Bronchial epithelial cell (primary cell): Measurements from ENCODE around the gene NRN1L. TPM values are rescaled to one million over a fixed set of nuclear protein-coding genes. Genes with fewer than 3 reads are reported as not detected.
"Not testable (repeated sequence)": the region's sequence is repeated elsewhere in the genome, so short reads cannot be mapped to it uniquely, and the experiment has no call there.

ENCODE experiments used
- DNase-seq: peaks from one replicate; pipeline ENCODE4 v3.0.0-alpha.2; 2010; ENCODE audit warnings: low read depth
- FAIRE-seq: peaks from 2 replicates; lab custom pipeline; 2011; peaks lifted over from hg19 to GRCh38; lab: Jason Lieb, UNC
- H3K27me3 ChIP-seq: 2 replicates; pipeline ENCODE4 v1.5.1; 2011; ENCODE audit warnings: low read length; ENCODE audit not compliant: control insufficient read depth, insufficient read depth
- H3K36me3 ChIP-seq: 2 replicates; pipeline ENCODE4 v1.5.1; 2011; ENCODE audit warnings: low read length; ENCODE audit not compliant: control insufficient read depth, insufficient read depth
- H3K4me3 ChIP-seq: 2 replicates; pipeline ENCODE4 v1.5.1; 2011; ENCODE audit warnings: mild to moderate bottlenecking, low read depth, low read length, control low read depth
- total RNA-seq: library from RNA; depleted of rRNA; stranded (reverse); fragments of >200 nt; gene quantifications from 2 replicates; pipeline ENCODE4 v1.2.1, GENCODE V29; 2014
- TF ChIP-seq, protein P1 (sequence below): IDR thresholded peaks from 2 replicates; pipeline ENCODE4 v1.5.1; 2011; ENCODE audit warnings: mild to moderate bottlenecking, moderate library complexity, low read length, control low read depth, inconsistent platforms; ENCODE audit not compliant: insufficient read depth, severe bottlenecking

NRN1L gene
- total RNA-seq = not detected in 2 replicates

DNA sequence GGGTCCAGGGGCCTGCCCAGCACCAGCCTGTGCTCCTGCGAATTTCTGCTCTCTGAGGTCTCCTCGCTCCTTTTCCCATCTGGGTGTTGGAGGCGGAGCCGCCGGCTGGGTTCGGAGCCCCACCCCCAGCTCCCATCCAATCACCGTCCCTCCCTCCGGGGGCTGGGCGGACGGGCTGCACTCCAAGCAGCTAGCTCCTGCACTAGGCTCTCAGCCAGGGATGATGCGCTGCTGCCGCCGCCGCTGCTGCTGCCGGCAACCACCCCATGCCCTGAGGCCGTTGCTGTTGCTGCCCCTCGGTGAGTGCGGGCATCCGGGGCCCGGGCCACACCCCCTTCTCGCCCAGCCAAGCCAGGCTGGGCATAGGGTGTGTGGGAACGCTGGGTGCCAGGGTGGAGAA is at the start of gene NRN1L:
Gene NRN1L (plus strand): TSS at position 202 of the 400 bp plus-strand sequence. CDS start 19 bp downstream, at position 221.
- Histone ChIP-seq H3K36me3 (peaks cover 34% of the 10 kb centered on the region), H3K27me3 (no peaks in the 10 kb centered on the region), H3K4me3 (no peak within 1 kb of the TSS)
- DNase-seq (peak; percentile 66), FAIRE-seq (no peak)
- TF ChIP-seq, protein P1, sequence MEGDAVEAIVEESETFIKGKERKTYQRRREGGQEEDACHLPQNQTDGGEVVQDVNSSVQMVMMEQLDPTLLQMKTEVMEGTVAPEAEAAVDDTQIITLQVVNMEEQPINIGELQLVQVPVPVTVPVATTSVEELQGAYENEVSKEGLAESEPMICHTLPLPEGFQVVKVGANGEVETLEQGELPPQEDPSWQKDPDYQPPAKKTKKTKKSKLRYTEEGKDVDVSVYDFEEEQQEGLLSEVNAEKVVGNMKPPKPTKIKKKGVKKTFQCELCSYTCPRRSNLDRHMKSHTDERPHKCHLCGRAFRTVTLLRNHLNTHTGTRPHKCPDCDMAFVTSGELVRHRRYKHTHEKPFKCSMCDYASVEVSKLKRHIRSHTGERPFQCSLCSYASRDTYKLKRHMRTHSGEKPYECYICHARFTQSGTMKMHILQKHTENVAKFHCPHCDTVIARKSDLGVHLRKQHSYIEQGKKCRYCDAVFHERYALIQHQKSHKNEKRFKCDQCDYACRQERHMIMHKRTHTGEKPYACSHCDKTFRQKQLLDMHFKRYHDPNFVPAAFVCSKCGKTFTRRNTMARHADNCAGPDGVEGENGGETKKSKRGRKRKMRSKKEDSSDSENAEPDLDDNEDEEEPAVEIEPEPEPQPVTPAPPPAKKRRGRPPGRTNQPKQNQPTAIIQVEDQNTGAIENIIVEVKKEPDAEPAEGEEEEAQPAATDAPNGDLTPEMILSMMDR = no peak

DNA sequence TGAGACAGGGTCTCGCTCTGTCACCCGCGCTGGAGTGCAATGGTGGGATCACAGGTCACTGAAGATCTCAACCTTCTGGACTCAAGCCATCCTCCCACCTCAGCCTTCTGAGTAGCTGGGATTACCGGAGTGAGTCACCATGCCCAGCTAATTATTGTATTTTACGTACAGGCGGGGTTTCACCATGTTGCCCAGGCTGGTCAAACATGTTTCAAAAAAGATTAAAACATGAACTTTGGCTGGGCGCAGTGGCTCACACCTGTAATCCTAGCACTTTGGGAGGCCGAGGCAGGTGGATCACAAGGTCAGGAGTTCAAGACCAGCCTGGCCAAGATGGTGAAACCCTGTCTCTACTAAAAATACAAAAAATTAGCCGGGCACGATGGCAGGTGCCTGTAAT is 47.5 kb upstream of the NRN1L start:
- FAIRE-seq, H3K36me3 ChIP-seq, H3K27me3 ChIP-seq, DNase-seq, H3K4me3 ChIP-seq: not testable (repeated sequence)

DNA sequence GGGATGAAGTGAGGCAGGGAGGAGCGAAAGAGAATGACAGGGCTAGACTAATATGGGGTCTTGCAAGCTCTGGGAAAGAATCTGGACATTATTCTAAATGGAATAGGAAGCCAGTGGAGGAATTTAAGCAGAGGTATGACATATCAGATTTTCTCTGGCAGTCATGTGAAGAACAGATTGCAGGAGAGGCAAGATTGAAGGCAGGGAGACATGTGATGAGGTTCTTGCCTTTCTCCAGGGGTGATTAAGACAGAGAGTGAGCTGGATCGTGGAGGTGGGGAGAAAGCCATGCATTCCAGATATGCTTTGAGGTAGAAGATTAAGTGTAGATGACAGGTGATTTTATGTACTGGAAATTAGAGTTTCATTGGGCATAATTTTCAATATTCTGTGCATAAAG is 46.9 kb upstream of the NRN1L start:
- TF ChIP-seq, protein P1 = no peak
- no peak overlapping the region for H3K4me3 ChIP-seq

DNA sequence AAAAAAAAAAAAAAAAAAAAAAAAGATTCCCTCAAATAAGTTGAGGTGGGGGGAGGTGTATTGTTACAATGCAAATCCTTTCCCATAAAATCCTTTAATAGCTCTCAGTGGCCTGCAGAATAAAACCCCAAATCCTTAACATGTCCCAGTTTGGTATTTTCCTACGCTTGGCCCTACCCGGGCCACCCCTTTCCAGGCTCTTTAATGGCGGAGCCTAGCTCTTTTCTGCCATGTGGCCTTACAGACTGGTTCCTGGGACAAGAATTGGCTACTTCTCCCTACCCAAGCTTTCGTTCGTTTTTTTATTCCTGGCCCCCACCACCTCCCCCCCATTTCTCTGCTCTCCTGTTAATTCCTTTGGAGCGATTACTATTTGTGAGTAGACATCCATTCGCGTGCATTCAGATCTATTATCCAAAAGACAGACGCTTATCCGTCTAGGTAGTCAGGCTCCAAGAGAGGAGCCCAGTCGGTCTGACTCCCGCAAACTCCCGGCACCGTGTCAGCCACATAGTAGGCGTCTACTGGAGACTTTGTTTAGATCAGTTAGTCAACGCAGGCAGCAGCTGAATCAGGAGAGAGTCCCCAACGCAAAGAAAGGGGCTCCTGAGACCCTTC is 43.4 kb upstream of the NRN1L start:
- DNase-seq (no peak), FAIRE-seq (no peak)
- Histone ChIP-seq H3K36me3 (peaks cover 3% of the 10 kb centered on the region), H3K27me3 (no peaks in the 10 kb centered on the region), H3K4me3 (peak overlapping the region; percentile 75)
- TF ChIP-seq, protein P1 = no peak

More for the DNA sequence above, 46.9 kb upstream of the NRN1L start:
- no peaks in the 10 kb centered on the region for H3K36me3 ChIP-seq
- FAIRE-seq (no peak), DNase-seq (no peak)
- no peaks in the 10 kb centered on the region for H3K27me3 ChIP-seq

DNA sequence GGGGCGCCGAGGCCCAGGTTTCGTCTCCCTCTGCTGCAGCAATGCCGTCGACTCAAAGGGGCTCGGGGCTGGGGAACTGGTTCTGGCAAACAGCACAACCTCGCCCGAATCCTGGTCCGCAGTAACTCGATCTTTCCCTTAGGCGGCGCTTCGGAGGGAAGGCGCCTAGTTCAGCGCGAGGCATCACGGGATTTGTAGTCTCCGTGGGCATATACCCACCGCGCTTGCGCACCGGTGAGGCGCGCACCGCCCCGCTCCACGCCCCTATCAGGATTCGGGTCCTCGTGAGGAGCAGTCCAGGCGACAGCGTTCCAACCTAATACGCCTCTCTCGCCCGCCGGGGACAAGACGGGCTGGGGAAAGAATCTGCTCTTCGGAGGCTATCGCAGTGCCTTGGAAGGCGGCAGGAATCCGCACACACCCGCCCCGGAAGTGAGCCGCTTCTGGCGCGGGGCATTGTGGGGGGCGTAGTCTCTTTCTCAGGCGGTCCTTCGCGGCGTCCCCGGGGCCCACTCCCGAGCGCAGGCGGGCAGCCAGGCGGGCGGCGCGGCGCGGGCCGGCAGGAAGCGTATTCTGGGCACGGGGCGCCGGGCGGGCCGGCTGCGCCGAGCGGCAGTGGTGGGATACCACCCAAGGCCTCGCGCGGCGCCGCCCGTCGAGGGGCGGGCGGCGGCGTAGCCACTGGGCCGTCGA is 42.7 kb upstream of the NRN1L start, which contains the start of gene THAP11:
Gene THAP11 (plus strand): TSS at position 505 of the 693 bp plus-strand sequence. CDS start 235 bp downstream, outside the sequence.
- DNase-seq (peak; percentile 83), FAIRE-seq (no peak)
- TF ChIP-seq, protein P1 = peak; percentile 93
- H3K36me3 ChIP-seq = peaks cover 3% of the 10 kb centered on the region
- H3K27me3 ChIP-seq = no peaks in the 10 kb centered on the region
- peak within 1 kb of the TSS; percentile 75 for H3K4me3 ChIP-seq

DNA sequence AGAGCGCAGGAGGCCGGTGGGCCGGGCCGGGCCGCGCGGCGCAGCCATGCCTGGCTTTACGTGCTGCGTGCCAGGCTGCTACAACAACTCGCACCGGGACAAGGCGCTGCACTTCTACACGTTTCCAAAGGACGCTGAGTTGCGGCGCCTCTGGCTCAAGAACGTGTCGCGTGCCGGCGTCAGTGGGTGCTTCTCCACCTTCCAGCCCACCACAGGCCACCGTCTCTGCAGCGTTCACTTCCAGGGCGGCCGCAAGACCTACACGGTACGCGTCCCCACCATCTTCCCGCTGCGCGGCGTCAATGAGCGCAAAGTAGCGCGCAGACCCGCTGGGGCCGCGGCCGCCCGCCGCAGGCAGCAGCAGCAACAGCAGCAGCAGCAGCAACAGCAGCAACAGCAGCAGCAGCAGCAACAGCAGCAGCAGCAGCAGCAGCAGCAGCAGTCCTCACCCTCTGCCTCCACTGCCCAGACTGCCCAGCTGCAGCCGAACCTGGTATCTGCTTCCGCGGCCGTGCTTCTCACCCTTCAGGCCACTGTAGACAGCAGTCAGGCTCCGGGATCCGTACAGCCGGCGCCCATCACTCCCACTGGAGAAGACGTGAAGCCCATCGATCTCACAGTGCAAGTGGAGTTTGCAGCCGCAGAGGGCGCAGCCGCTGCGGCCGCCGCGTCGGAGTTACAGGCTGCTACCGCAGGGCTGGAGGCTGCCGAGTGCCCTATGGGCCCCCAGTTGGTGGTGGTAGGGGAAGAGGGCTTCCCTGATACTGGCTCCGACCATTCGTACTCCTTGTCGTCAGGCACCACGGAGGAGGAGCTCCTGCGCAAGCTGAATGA is 42.0 kb upstream of the NRN1L start:
- no peaks in the 10 kb centered on the region for H3K27me3 ChIP-seq
- no peak for DNase-seq
- peak overlapping the region; percentile 75 for H3K4me3 ChIP-seq
- FAIRE-seq = no peak
- TF ChIP-seq, protein P1 = peak; percentile 50
- peaks cover 3% of the 10 kb centered on the region for H3K36me3 ChIP-seq
